Measurements from ENCODE around the gene EXOC6B. TPM values are rescaled to one million over a fixed set of nuclear protein-coding genes. Genes with fewer than 3 reads are reported as not detected.

Gene EXOC6B
- total RNA-seq, 1 donor from 2014 or later, result 13.8 TPM

DNA sequence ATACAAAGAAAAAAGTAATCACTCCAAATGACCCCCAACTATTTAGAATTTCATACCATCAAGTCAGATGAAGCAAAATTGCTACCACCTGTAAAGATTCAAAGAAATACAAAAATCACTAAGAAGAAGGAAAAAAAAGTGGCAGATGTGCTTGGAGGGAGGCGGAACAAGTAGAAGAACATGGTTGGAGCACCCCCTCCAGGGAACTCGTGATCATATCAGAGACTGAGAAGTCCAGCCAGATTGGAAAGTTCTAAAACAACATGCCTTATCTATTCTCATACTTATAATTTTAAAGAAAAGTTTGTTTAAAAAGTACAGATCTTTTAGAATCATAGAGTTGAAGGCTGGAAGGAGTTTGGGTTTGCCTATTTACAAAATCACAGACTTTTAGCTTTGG lies 564.8 kb downstream of the EXOC6B start:
- H3K4me1 Mint-ChIP-seq, result no peaks in the 10 kb centered on the region
- no peak overlapping the region for H3K4me3 Mint-ChIP-seq
- no peaks in the 10 kb centered on the region for H3K27me3 Mint-ChIP-seq
- no peaks in the 10 kb centered on the region for H3K36me3 Mint-ChIP-seq (ENCODE audit: low read depth)
- DNase-seq (no peak), ATAC-seq (ENCODE audit: low read depth) (no peak)
- no peak overlapping the region for H3K27ac Mint-ChIP-seq
- TF ChIP-seq, protein P1, sequence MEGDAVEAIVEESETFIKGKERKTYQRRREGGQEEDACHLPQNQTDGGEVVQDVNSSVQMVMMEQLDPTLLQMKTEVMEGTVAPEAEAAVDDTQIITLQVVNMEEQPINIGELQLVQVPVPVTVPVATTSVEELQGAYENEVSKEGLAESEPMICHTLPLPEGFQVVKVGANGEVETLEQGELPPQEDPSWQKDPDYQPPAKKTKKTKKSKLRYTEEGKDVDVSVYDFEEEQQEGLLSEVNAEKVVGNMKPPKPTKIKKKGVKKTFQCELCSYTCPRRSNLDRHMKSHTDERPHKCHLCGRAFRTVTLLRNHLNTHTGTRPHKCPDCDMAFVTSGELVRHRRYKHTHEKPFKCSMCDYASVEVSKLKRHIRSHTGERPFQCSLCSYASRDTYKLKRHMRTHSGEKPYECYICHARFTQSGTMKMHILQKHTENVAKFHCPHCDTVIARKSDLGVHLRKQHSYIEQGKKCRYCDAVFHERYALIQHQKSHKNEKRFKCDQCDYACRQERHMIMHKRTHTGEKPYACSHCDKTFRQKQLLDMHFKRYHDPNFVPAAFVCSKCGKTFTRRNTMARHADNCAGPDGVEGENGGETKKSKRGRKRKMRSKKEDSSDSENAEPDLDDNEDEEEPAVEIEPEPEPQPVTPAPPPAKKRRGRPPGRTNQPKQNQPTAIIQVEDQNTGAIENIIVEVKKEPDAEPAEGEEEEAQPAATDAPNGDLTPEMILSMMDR (IDR thresholded peaks at IDR 0.05), result no peak
- H3K9me3 Mint-ChIP-seq, result peaks cover 4% of the 10 kb centered on the region
- CTCF ChIA-PET, result no interaction called here
- POLR2A ChIA-PET, result no interaction called here
- intact Hi-C loops (cut with micrococcal nuclease), result no loop called here

DNA sequence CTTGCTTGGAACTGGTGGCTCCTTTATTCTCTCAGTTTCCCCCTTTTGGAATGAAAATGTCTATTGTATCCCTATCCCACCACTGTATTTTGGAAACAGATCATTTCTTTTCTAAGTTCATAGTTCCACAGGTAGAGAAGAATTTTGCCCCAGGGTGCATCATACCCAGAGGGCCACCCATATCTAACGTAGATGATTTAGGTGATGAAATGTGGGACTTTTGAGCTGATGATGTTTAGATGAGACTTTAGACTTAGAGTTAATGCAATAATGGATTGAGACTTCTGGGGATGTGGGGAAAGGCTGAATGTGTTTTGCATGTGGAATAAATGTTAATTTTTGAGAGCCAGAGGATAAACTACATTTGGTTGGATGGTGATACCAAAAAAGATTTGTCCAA lies 570.3 kb downstream of the EXOC6B start:
- Mint-ChIP-seq H3K4me1 (no peaks in the 10 kb centered on the region), H3K4me3 (no peak overlapping the region), H3K36me3 (ENCODE audit: low read depth) (no peaks in the 10 kb centered on the region), H3K27ac (no peak overlapping the region), H3K27me3 (no peaks in the 10 kb centered on the region), H3K9me3 (no peaks in the 10 kb centered on the region)
- no peak for DNase-seq
- TF ChIP-seq, protein P1 (IDR thresholded peaks at IDR 0.05), result no peak
- ChIA-PET POLR2A (no interaction called here), CTCF (no interaction called here)
- intact Hi-C loops (cut with micrococcal nuclease), result no loop called here
- no peak for ATAC-seq (ENCODE audit: low read depth)

DNA sequence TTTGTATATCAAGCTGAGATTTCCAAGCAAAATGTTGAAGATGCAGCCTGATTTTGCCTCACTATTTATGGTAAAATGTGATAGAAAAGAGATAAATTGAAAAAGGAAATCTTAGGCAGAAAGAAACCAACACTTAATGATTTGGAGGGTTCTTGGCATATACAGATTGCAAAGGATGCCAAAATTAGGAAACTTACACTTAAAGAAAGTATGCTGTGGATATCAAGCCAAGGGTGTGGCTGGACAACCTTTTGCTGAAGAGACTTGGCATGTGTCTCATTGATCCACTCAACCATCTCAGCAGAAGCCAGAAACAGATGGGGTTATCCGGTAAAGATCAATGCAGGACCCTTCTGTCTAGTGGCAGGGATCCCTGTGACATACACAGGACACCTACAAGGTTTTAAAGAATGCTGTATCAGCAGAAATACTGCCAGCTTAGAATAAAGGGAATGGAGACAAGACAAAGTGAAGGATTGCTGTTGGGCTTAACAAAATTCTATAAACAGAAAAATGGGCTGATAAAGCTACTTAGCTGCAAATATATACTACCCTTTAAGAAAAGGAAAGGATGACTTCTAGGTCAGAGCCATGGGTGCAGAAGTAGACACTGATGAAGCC lies 570.9 kb downstream of the EXOC6B start:
- Mint-ChIP-seq H3K4me3 (no peak overlapping the region), H3K9me3 (no peaks in the 10 kb centered on the region), H3K36me3 (ENCODE audit: low read depth) (no peaks in the 10 kb centered on the region), H3K4me1 (no peaks in the 10 kb centered on the region), H3K27me3 (no peaks in the 10 kb centered on the region), H3K27ac (no peak overlapping the region)
- no peak for DNase-seq
- POLR2A ChIA-PET, result no interaction called here
- CTCF ChIA-PET, result no interaction called here
- ATAC-seq (ENCODE audit: low read depth), result no peak
- intact Hi-C loops (cut with micrococcal nuclease), result no loop called here
- TF ChIP-seq, protein P1 (IDR thresholded peaks at IDR 0.05), result no peak

DNA sequence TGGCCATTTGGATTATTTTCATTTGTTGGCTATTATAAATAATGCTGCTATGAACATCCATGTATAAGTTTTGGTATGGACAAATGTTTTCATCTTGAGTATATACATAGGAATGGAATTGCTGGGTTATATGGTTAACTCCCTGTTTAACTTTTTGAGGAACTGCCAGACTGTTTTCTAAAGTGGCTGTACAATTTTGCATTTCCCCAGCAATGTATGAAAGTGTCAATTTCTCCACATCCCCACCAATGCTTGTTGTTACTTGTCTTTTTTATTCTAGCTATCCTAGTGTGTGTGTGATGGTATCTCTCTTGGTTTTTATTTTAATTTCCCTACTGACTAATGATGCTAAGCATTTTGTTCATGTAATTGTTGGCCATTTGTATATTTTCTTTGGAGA lies 587.5 kb downstream of the EXOC6B start:
- POLR2A ChIA-PET, result no interaction called here
- H3K27me3 Mint-ChIP-seq, result no peaks in the 10 kb centered on the region
- DNase-seq (no peak), ATAC-seq (ENCODE audit: low read depth) (no peak)
- TF ChIP-seq, protein P1 (IDR thresholded peaks at IDR 0.05), result no peak
- H3K27ac Mint-ChIP-seq, result no peak overlapping the region
- H3K36me3 Mint-ChIP-seq (ENCODE audit: low read depth), result no peaks in the 10 kb centered on the region
- intact Hi-C loops (cut with micrococcal nuclease), result no loop called here
- CTCF ChIA-PET, result no interaction called here
- no peak overlapping the region for H3K4me3 Mint-ChIP-seq
- peaks cover 20% of the 10 kb centered on the region for H3K4me1 Mint-ChIP-seq
- peaks cover 7% of the 10 kb centered on the region for H3K9me3 Mint-ChIP-seq

DNA sequence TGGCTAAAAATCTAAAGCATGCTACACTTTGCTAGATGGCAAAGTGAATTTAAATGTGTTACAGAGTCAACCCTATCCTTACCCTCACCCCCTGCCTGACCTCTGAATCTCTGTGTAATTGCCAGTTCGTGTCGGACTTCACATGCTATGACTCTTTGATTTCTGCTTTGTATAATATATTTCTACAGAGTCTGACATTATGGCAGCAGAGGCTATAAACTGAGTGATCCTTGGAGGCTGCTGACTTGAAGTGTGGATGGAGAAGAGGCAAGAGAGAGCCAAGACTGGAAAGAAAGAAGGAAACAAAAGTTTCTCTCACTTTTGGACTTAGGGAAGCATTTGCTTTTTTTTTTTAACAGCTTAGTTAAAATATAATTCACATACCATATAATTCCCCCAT lies 588.3 kb downstream of the EXOC6B start:
- ATAC-seq (ENCODE audit: low read depth) (no peak), DNase-seq (no peak)
- Mint-ChIP-seq H3K27ac (no peak overlapping the region), H3K36me3 (ENCODE audit: low read depth) (no peaks in the 10 kb centered on the region), H3K9me3 (peaks cover 7% of the 10 kb centered on the region), H3K4me3 (no peak overlapping the region), H3K27me3 (no peaks in the 10 kb centered on the region), H3K4me1 (peaks cover 20% of the 10 kb centered on the region)
- intact Hi-C loops (cut with micrococcal nuclease), result no loop called here
- CTCF ChIA-PET, result no interaction called here
- POLR2A ChIA-PET, result no interaction called here
- TF ChIP-seq, protein P1 (IDR thresholded peaks at IDR 0.05), result no peak

All from activated B cell treated with CpG ODN at 0.5 μM for 24 hours (primary cell).